HEK293 (cell line): ENCODE results near the gene RGS19.

Experiments
- CTCF ChIA-PET: fragments of 350-600 bp; formaldehyde crosslinking; extraction: SDS; loops from one replicate; lab custom pipeline; 2021; ENCODE audit warnings: antibody characterized with exemption; lab: Yijun Ruan, JAX
- POLR2A ChIA-PET: fragments of 300-600 bp; formaldehyde crosslinking; extraction: SDS; loops from one replicate; lab custom pipeline; 2020; ENCODE audit warnings: antibody characterized with exemption, inconsistent platforms; lab: Yijun Ruan, JAX
- H3K27ac ChIP-seq: fragments of 200-500 bp; sonication (Bioruptor generic); 2 replicates; pipeline ENCODE4 v1.5.1; 2014; ENCODE audit warnings: low read depth, low read length, control low read depth, inconsistent platforms; ENCODE audit errors: extremely low read depth
- H3K36me3 ChIP-seq, 2 experiments: fragments of 200-500 bp in 1 of 2; sonication (Bioruptor generic) in 1 of 2; 1 replicate in 1 of 2; 2 replicates in 1 of 2; pipeline ENCODE4 v1.5.1; 2014 to 2017; ENCODE audit warnings: inconsistent platforms in 2 of 2, low read length in 2 of 2; ENCODE audit not compliant: control insufficient read depth in 2 of 2, insufficient read depth in 1 of 2
- H3K4me1 ChIP-seq: fragments of 200-500 bp; sonication (Bioruptor generic); 2 replicates; pipeline ENCODE4 v1.5.1; 2014; ENCODE audit warnings: mild to moderate bottlenecking, low read length, inconsistent platforms; ENCODE audit not compliant: control insufficient read depth, insufficient read depth
- H3K4me3 ChIP-seq: 2 replicates; pipeline ENCODE4 v1.5.1; 2011; ENCODE audit warnings: low read depth, mild to moderate bottlenecking, control low read depth, low read length, moderate library complexity
- H3K9me3 ChIP-seq: fragments of 200-500 bp; sonication (Bioruptor generic); 2 replicates; pipeline ENCODE4 v1.5.1; 2014; ENCODE audit warnings: low read depth, low read length, inconsistent platforms; ENCODE audit not compliant: control insufficient read depth, insufficient read depth
- EGR2 ChIP-seq: fragments of 450-650 bp; formaldehyde crosslinking; IDR thresholded peaks from 2 replicates; pipeline ENCODE4 v1.5.1; 2016; ENCODE audit warnings: low read depth, missing biosample characterization, missing genetic modification characterization
- GLI2 ChIP-seq: fragments of 450-650 bp; formaldehyde crosslinking; IDR thresholded peaks from 2 replicates; pipeline ENCODE4; 2017; ENCODE audit warnings: missing biosample characterization, missing genetic modification characterization, low read depth, borderline replicate concordance
- GLIS1 ChIP-seq: fragments of 450-650 bp; formaldehyde crosslinking; IDR thresholded peaks from 2 replicates; pipeline ENCODE4 v1.5.1; 2016; ENCODE audit warnings: missing biosample characterization, missing genetic modification characterization
- GLIS2 ChIP-seq: fragments of 450-650 bp; formaldehyde crosslinking; IDR thresholded peaks from 2 replicates; pipeline ENCODE4 v1.5.1; 2016; ENCODE audit warnings: missing biosample characterization, missing genetic modification characterization
- KLF9 ChIP-seq: fragments of 450-650 bp; formaldehyde crosslinking; IDR thresholded peaks from 2 replicates; pipeline ENCODE4 v1.5.1; 2016; ENCODE audit warnings: missing biosample characterization, missing genetic modification characterization, low read depth
- MEIS1 ChIP-seq: sonication (generic); formaldehyde crosslinking; IDR thresholded peaks from 2 replicates; pipeline ENCODE4 v1.8.1; 2022; ENCODE audit warnings: missing genetic modification reagents, mild to moderate bottlenecking, borderline replicate concordance
- MZF1 ChIP-seq: fragments of 450-650 bp; formaldehyde crosslinking; IDR thresholded peaks from 2 replicates; pipeline ENCODE4 v1.5.1; 2017; ENCODE audit warnings: missing biosample characterization, missing genetic modification characterization, borderline replicate concordance
- SALL2 ChIP-seq: fragments of 450-650 bp; formaldehyde crosslinking; IDR thresholded peaks from 2 replicates; pipeline ENCODE4 v1.5.0; 2017; ENCODE audit warnings: missing biosample characterization, mild to moderate bottlenecking, missing genetic modification characterization, borderline replicate concordance
- SETDB1 ChIP-seq: IDR thresholded peaks from one replicate; pipeline ENCODE4 v1.6.1; 2017; ENCODE audit warnings: mild to moderate bottlenecking, low read length, moderate library complexity, mixed read lengths; ENCODE audit not compliant: insufficient read length
- ZFHX2 ChIP-seq: fragments of 450-650 bp; formaldehyde crosslinking; conservative IDR thresholded peaks from 2 replicates; pipeline ENCODE4 v1.5.1; 2016; ENCODE audit warnings: missing biosample characterization, missing genetic modification characterization
- ZFP37 ChIP-seq: fragments of 450-650 bp; formaldehyde crosslinking; IDR thresholded peaks from 2 replicates; pipeline ENCODE4 v1.5.1; 2016; ENCODE audit warnings: missing biosample characterization, missing genetic modification characterization
- ZFP69B ChIP-seq: fragments of 450-650 bp; formaldehyde crosslinking; IDR thresholded peaks from 2 replicates; pipeline ENCODE4 v1.5.1; 2016; ENCODE audit warnings: missing biosample characterization, missing genetic modification characterization
- ZNF174 ChIP-seq: fragments of 450-650 bp; formaldehyde crosslinking; IDR thresholded peaks from 2 replicates; pipeline ENCODE4 v1.5.0; 2017; ENCODE audit warnings: missing biosample characterization, mild to moderate bottlenecking, missing genetic modification characterization
- ZNF211 ChIP-seq: fragments of 450-650 bp; formaldehyde crosslinking; IDR thresholded peaks from 2 replicates; pipeline ENCODE4 v1.5.1; 2016; ENCODE audit warnings: low read depth, missing biosample characterization, missing genetic modification characterization
- ZNF280C ChIP-seq: fragments of 450-650 bp; formaldehyde crosslinking; IDR thresholded peaks from 2 replicates; pipeline ENCODE4 v1.5.1; 2016; ENCODE audit warnings: missing biosample characterization, missing genetic modification characterization
- ZNF292 ChIP-seq: fragments of 450-650 bp; formaldehyde crosslinking; IDR thresholded peaks from 2 replicates; pipeline ENCODE4 v1.5.1; 2016; ENCODE audit warnings: low read depth, missing biosample characterization, missing genetic modification characterization, borderline replicate concordance
- ZNF311 ChIP-seq: fragments of 450-650 bp; formaldehyde crosslinking; IDR thresholded peaks from 2 replicates; pipeline ENCODE4 v1.5.1; 2017; ENCODE audit warnings: missing biosample characterization, missing genetic modification characterization, borderline replicate concordance
- ZNF423 ChIP-seq: fragments of 450-650 bp; formaldehyde crosslinking; IDR thresholded peaks from 2 replicates; pipeline ENCODE4 v1.5.1; 2016; ENCODE audit warnings: missing biosample characterization, missing genetic modification characterization
- ZNF473 ChIP-seq: fragments of 450-650 bp; formaldehyde crosslinking; IDR thresholded peaks from 2 replicates; pipeline ENCODE4 v1.5.1; 2017; ENCODE audit warnings: missing biosample characterization, missing genetic modification characterization
- ZNF555 ChIP-seq: fragments of 450-650 bp; formaldehyde crosslinking; conservative IDR thresholded peaks from 2 replicates; pipeline ENCODE4 v1.5.1; 2017; ENCODE audit warnings: missing biosample characterization, mild to moderate bottlenecking, missing genetic modification characterization, inconsistent platforms
- ZNF558 ChIP-seq: fragments of 450-650 bp; formaldehyde crosslinking; IDR thresholded peaks from 2 replicates; pipeline ENCODE4 v1.5.1; 2016; ENCODE audit warnings: missing biosample characterization, missing genetic modification characterization
- ZNF596 ChIP-seq: fragments of 450-650 bp; IDR thresholded peaks from 2 replicates; pipeline ENCODE4 v1.5.0; 2018; ENCODE audit warnings: missing biosample characterization, mild to moderate bottlenecking, missing genetic modification characterization, moderate library complexity
- ZNF600 ChIP-seq: fragments of 450-650 bp; formaldehyde crosslinking; IDR thresholded peaks from 2 replicates; pipeline ENCODE4 v1.5.1; 2016; ENCODE audit warnings: missing biosample characterization, missing genetic modification characterization
- ZNF677 ChIP-seq: fragments of 450-650 bp; IDR thresholded peaks from 2 replicates; pipeline ENCODE4 v1.5.0; 2018; ENCODE audit warnings: missing biosample characterization, mild to moderate bottlenecking, missing genetic modification characterization, moderate library complexity
- ZNF701 ChIP-seq: fragments of 450-650 bp; formaldehyde crosslinking; IDR thresholded peaks from 2 replicates; pipeline ENCODE4 v1.5.1; 2016; ENCODE audit warnings: missing biosample characterization, missing genetic modification characterization
- ZNF837 ChIP-seq: fragments of 450-650 bp; formaldehyde crosslinking; IDR thresholded peaks from 2 replicates; pipeline ENCODE4 v1.5.1; 2016; ENCODE audit warnings: missing biosample characterization, missing genetic modification characterization
- ZSCAN5A ChIP-seq: fragments of 450-650 bp; formaldehyde crosslinking; IDR thresholded peaks from 2 replicates; pipeline ENCODE4 v1.5.1; 2016; ENCODE audit warnings: missing biosample characterization, missing genetic modification characterization
- TF ChIP-seq, protein P1 (sequence below): fragments of 450-650 bp; formaldehyde crosslinking; IDR thresholded peaks from 2 replicates; pipeline ENCODE4 v1.5.1; 2016; ENCODE audit warnings: missing biosample characterization, missing genetic modification characterization

RGS19 gene

GRCh38 chr20:64035066-64035932, 44.0 kb downstream of the RGS19 start:
- no peak overlapping the region for H3K4me3 ChIP-seq
- no peak overlapping the region for H3K27ac ChIP-seq
- H3K4me1 ChIP-seq: peaks cover 13% of the 10 kb centered on the region
- ChIA-PET CTCF (interaction anchor here (1.6 to 2.1 kb wide), 2 partner anchors 19 to 55 kb away, joined by 4 to 6 read pairs; partner anchors contain the start of gene PRPF6), POLR2A (no interaction called here)
- peaks cover 0 to 45% of the 10 kb centered on the region in 2 experiments; a peak in 2 of 3 replicates for H3K36me3 ChIP-seq
- TF ChIP-seq ZNF211 (tag by site-specific recombination) (no peak), ZNF280C (tag by site-specific recombination) (no peak), ZNF701 (tag by site-specific recombination) (no peak), ZFP37 (tag by site-specific recombination) (no peak), ZNF596 (tag by site-specific recombination) (no peak), ZNF600 (tag by site-specific recombination) (peak; percentile 31; the same call in 1 of the 2 replicates), ZNF423 (tag by site-specific recombination) (no peak), MEIS1 (no peak), KLF9 (tag by site-specific recombination) (no peak), ZNF292 (tag by site-specific recombination) (no peak), GLIS2 (tag by site-specific recombination) (peak; percentile 27; the same call in 1 of the 2 replicates), ZNF473 (tag by site-specific recombination) (no peak), ZNF174 (tag by site-specific recombination) (no peak), ZNF555 (no peak), ZFHX2 (tag by site-specific recombination) (0 out of 2 replicates have a peak, but pooled peaks have one; percentile 27), ZNF311 (tag by site-specific recombination) (no peak), GLIS1 (tag by site-specific recombination) (peak; percentile 51), MZF1 (tag by site-specific recombination) (no peak)
- TF ChIP-seq, protein P1, sequence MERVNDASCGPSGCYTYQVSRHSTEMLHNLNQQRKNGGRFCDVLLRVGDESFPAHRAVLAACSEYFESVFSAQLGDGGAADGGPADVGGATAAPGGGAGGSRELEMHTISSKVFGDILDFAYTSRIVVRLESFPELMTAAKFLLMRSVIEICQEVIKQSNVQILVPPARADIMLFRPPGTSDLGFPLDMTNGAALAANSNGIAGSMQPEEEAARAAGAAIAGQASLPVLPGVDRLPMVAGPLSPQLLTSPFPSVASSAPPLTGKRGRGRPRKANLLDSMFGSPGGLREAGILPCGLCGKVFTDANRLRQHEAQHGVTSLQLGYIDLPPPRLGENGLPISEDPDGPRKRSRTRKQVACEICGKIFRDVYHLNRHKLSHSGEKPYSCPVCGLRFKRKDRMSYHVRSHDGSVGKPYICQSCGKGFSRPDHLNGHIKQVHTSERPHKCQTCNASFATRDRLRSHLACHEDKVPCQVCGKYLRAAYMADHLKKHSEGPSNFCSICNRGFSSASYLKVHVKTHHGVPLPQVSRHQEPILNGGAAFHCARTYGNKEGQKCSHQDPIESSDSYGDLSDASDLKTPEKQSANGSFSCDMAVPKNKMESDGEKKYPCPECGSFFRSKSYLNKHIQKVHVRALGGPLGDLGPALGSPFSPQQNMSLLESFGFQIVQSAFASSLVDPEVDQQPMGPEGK (tag by site-specific recombination): 0 out of 2 replicates have a peak, but pooled peaks have one; percentile 43
- no peaks in the 10 kb centered on the region for H3K9me3 ChIP-seq

GRCh38 chr20:64033981-64034493, 45.3 kb downstream of the RGS19 start:
- Histone ChIP-seq H3K4me1 (peaks cover 18% of the 10 kb centered on the region), H3K4me3 (no peak overlapping the region), H3K36me3 (peaks cover 0 to 57% of the 10 kb centered on the region in 2 experiments; a peak in 2 of 3 replicates), H3K9me3 (no peaks in the 10 kb centered on the region), H3K27ac (no peak overlapping the region)
- ChIA-PET CTCF (no interaction called here), POLR2A (no interaction called here)
- TF ChIP-seq ZNF837 (no peak), SETDB1 (no peak), SALL2 (tag by site-specific recombination) (no peak), ZFP69B (tag by site-specific recombination) (no peak), ZNF677 (tag by site-specific recombination) (no peak), ZFHX2 (tag by site-specific recombination) (peak; percentile 66), ZSCAN5A (tag by site-specific recombination) (no peak), GLI2 (no peak), ZNF558 (tag by site-specific recombination) (no peak), ZNF473 (tag by site-specific recombination) (no peak), EGR2 (tag by site-specific recombination) (peak; percentile 81)
- TF ChIP-seq, all 188 proteins: peak for 2
